ENCODE measurements around the gene KCNQ1OT1.

DNA sequence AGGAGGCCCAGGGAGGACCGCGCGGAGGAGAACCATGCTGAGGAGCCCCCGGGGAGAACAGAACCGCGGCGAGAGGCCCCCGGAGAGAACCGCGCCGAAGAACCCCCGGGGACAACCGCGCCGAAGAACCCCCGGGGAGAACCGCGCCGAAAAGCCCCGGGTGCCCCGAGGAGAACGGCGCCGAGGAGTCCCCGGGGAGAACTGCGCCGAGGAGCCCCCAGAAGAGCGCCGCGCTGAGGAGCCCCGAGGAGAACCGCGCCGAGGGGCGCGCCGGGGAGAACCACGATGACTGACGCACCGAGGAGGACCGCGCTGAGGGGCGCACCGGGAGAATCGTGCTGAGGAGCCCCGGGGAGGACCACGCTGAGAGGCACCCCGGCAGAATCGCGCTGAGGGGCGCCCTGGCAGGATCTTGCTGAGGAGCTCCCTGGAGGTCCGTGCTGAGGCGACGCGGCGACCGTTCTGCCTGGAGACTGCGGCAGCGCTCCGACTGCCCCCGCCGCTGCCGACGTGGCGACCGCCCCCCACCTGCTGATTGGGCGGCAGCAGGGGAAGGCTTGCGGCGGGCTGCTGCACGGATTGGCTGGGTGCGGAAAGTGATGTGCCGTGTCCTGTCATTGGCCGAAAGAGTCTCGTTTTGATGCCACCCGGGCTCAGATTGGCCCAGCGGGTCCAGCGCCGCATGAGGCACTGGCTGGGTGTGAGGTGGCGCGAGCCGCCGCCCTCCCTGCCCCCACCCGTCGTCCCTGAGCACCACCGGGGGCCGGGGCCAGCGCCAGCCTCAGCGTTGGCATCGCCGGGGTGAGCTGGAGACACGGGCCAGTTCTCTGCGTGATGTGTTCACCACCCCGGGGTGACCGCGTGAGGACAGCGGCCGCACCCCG, at the start of gene KCNQ1OT1:
- TF ChIP-seq ZNF707 (tag by site-specific recombination; IDR thresholded peaks at IDR 0.05) (no peak), PRDM4 (tag by site-specific recombination; IDR thresholded peaks at IDR 0.05) (no peak), ZNF529 (tag by site-specific recombination; IDR thresholded peaks at IDR 0.05; ENCODE audit: insufficient replicate concordance) (no peak)
- TF ChIP-seq, protein P1, sequence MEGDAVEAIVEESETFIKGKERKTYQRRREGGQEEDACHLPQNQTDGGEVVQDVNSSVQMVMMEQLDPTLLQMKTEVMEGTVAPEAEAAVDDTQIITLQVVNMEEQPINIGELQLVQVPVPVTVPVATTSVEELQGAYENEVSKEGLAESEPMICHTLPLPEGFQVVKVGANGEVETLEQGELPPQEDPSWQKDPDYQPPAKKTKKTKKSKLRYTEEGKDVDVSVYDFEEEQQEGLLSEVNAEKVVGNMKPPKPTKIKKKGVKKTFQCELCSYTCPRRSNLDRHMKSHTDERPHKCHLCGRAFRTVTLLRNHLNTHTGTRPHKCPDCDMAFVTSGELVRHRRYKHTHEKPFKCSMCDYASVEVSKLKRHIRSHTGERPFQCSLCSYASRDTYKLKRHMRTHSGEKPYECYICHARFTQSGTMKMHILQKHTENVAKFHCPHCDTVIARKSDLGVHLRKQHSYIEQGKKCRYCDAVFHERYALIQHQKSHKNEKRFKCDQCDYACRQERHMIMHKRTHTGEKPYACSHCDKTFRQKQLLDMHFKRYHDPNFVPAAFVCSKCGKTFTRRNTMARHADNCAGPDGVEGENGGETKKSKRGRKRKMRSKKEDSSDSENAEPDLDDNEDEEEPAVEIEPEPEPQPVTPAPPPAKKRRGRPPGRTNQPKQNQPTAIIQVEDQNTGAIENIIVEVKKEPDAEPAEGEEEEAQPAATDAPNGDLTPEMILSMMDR (tag by site-specific recombination; IDR thresholded peaks at IDR 0.05): no peak

Data from HEK293 (cell line).